HEK293T (cell line): Measurements from ENCODE around the gene TMEM161B.

Source experiments
- BHLHE40 ChIP-seq: fragments of 450-650 bp; IDR thresholded peaks from 2 replicates; pipeline ENCODE4 v1.6.1; 2016; ENCODE audit warnings: mild to moderate bottlenecking, moderate library complexity, borderline replicate concordance
- HDGF ChIP-seq: fragments of 450-650 bp; IDR thresholded peaks from 2 replicates; pipeline ENCODE4 v1.6.1; 2017; ENCODE audit warnings: antibody characterized with exemption, borderline replicate concordance
- SUZ12 ChIP-seq: fragments of 450-650 bp; IDR thresholded peaks from 2 replicates; pipeline ENCODE4 v1.6.1; 2016; ENCODE audit warnings: mild to moderate bottlenecking
- TARDBP ChIP-seq: fragments of 450-650 bp; IDR thresholded peaks from 2 replicates; pipeline ENCODE4 v1.6.1; 2016

DNA sequence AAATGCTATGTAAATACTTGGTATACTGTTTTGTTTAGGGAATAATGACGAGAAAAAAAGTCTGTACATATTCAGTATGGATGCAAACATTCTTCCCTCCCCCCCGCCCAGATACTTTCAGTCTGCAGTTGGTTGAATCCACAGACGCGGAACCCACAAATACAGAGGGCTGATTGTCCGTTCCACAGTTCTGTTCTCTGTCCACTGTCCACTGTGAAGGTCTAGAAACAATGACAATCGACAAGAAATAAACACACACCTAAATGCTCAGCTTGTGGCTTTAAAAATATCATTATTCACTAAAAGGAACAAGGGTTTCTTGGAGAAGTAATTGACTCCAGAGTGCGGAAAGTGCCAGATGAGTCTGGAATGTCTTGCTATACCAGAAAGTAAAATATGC is 109.1 kb downstream of the TMEM161B start:
- no peak for TF ChIP-seq BHLHE40
- no peak for TF ChIP-seq SUZ12
- TF ChIP-seq HDGF, result no peak
- no peak for TF ChIP-seq TARDBP
